GM10266 (cell line): ENCODE measurements around the gene TNS1.

ENCODE experiments used
- DNase-seq: peaks from one replicate; pipeline ENCODE4 v3.0.0; 2012; ENCODE audit errors: extremely low spot score
- TF ChIP-seq, protein P1 (sequence below): IDR thresholded peaks from 2 replicates; pipeline ENCODE4 v1.5.1; 2012; ENCODE audit warnings: mild to moderate bottlenecking, low read depth; ENCODE audit not compliant: control insufficient read depth, insufficient read depth; ENCODE audit errors: missing control alignments

The TNS1 gene

DNA sequence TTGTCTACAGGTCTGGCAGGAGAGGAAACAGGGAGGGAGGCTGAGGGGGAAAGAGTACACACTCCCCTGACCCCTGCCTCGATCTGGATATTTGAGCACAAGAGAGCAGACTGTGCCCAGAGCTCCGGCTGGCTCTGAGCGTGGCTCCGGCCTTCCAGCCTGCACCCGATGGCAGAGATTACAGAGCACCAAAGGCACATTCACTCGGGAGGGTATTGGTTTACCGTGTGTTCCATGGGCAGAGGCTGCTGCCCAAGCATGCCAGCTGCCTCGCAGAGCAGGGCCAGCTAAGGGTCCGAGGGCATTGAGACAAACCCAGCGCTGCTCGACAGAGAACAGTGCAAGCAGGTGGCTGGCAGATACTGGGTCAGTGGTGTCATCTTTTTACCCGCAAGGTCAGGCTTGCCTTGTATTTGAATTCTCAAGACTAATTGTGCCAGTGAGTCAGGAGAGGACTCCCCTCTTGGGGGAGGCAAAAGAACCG lies 132.2 kb downstream of the TNS1 start:
- DNase-seq, result no peak
- TF ChIP-seq, protein P1, sequence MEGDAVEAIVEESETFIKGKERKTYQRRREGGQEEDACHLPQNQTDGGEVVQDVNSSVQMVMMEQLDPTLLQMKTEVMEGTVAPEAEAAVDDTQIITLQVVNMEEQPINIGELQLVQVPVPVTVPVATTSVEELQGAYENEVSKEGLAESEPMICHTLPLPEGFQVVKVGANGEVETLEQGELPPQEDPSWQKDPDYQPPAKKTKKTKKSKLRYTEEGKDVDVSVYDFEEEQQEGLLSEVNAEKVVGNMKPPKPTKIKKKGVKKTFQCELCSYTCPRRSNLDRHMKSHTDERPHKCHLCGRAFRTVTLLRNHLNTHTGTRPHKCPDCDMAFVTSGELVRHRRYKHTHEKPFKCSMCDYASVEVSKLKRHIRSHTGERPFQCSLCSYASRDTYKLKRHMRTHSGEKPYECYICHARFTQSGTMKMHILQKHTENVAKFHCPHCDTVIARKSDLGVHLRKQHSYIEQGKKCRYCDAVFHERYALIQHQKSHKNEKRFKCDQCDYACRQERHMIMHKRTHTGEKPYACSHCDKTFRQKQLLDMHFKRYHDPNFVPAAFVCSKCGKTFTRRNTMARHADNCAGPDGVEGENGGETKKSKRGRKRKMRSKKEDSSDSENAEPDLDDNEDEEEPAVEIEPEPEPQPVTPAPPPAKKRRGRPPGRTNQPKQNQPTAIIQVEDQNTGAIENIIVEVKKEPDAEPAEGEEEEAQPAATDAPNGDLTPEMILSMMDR, result no peak

DNA sequence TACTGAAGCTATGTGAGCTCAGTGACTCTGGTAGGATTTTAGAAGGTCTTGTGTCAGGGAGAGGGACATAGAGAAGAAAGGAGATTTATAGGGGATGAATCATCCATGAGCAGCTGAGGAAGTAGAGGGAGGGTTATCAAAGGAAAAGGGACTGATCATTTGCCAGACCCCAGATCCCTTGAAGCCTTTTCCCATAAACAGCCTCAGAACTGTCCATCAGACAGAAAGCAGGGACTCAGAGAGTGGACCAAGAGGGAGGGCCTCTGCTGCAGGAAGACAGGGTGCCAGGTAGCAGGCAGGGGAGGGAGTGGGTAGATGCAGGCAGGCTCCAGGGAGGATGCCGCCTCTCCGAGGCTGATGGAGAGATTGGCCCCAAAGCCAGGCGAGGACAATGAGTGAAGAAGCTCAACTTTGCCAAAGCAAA lies 133.9 kb downstream of the TNS1 start:
- TF ChIP-seq, protein P1, result no peak
- DNase-seq, result no peak

DNA sequence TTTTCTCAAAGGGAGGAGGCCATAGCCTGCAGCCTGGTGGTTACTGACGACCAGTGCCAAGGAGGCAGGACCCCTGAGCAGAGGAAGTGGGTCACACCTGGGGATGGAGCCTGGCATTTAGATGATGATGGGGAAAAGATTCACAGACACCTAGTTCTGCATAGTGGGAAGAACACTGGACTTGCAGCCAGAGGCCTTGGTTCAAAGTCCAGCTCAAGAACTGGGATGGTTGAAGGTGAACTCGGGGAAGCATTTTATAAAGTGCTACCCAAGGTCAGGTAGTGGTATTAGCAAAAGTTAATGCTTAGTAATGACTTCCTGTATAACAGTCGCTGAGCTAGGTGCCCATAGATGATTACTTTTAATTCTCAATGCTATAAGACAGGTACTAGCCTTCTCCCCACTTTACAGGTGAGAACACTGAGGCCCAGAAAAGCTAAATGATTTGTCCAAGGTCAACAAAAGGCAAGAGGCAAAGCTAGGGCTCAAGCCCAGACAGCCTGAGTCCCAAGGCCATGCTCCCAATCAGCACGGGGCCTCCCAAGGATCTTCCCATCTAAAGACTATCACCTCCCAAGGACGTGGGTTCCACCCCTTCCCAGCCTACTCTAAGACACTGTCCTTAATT lies 134.4 kb downstream of the TNS1 start:
- TF ChIP-seq, protein P1, result no peak
- no peak for DNase-seq

DNA sequence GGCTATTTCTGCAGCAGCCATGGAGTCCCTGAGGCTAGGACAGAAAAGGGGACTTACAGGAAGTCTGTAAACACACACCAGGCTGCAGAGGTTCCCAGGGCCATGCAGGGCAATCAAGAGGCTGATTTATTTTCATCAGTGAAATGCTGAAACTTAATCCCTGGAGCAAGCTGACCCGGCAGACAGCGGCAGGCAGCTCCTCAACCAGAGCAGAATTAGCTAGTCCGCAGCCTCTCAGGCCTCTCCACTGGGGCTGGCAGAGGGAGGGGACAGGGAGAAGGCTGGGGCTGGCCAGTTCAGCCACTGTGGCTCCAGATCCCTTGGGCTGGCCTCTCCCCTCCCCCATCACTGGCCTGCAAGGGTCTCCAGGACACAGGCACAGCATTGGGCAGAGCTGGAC lies 136.3 kb downstream of the TNS1 start:
- TF ChIP-seq, protein P1, result no peak
- no peak for DNase-seq

DNA sequence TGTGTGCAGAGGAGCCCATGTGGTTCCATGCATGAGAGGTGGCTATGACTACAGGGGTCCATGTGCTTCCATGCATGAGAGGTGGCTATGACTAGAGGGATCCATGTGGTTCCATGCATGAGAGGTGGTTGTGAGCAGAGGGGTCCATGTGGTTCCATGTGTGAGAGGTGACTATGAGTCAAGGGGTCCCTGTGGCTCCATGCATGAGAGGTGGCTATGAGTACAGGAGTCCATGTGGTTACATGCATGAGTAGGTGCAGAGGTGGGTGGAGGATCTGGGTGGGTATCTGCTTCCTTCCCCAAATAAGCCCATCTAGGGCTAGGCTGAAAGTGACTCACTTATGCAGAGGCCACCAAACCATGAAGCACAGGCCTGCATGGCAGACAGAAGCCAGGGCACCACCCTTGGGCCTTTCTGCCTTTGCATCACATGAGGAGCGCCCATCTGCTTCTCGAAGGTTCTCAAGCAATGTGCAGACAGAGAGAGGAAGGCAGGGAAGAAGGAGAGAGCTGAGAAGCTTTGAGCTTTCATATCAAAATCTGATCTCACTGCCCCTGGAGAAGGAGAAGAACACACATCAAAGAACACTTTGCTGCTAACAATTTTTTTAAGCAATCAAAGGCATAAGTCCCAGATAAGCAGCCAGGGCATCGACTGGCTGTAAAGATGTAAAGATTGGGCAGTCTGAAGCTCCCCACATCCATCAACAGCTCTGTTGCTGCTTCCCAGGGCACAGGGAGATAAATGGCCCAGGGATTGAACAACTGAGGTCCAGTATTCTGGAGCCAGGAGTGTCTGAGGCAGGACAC lies 137.6 kb downstream of the TNS1 start:
- DNase-seq, result peak; percentile 34
- TF ChIP-seq, protein P1, result no peak

DNA sequence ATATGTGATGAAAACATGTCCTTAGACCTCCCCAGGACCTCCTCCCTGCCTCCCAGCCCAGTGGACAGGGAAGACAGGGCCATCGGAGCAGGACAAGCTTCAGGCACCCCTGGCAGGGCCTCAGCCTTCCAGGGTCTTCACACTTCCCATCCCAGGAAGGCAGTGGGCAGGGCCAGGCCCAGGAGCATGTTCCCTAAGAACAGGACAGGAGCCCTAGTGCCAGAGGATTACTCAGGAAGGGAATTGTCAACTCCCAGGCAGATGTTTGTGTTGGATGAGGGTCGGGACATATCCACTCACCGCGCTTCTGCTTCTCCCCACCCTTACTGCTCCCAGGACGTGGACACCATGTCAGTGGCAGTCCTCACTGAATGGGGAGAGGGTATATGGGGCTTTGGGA lies 138.9 kb downstream of the TNS1 start:
- TF ChIP-seq, protein P1, result no peak
- no peak for DNase-seq
